HG03060 (cell line): Measurements from ENCODE around the gene CDC20.
"Not testable (repeated sequence)": the region's sequence is repeated elsewhere in the genome, so short reads cannot be mapped to it uniquely, and the experiment has no call there.

ENCODE experiments used
- ATAC-seq: cut with Tn5 transposase; IDR thresholded peaks from one replicate; pipeline ENCODE4 v1.9.1; 2021; ENCODE audit warnings: low read depth, moderate number of reproducible peaks; ENCODE audit not compliant: unreplicated experiment

Gene CDC20

DNA sequence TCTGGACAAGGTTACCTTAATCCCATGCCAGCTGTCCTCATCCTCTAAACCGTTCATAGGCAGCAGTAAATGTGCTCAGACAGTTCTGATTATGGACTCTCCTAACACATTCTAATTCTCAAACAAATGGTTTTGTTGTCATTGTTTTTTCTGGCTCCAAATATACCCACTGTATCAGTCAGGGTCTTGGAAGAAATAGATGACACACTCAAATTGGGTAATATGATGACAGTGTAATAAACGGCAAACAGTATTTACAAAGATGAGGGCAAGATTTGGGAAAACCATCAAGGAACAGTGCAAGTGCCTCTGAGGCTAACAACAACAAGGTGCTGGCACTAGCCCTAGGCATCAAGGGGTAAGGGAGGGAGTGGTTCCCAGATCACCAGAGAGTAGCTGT is 4.3 kb upstream of the CDC20 start:
- no peak for ATAC-seq

DNA sequence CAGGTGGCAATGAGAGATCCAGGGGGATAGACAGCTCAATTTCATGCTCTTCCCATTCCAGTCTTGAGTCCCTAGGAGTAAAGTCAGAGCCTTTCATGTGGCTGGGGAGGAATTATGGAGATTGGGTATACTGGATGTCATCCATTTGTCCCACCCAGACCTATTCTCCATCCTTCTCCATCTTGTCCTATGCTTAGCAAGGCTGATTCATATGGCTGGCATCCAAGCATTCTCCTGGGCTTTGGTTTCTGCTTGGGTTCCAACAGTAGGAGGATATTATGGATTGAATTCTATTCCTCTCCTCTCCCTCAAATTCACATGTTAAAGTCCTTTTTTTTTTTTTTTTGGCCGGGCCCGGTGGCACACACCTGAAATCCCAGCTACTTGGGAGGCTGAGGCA is 3.8 kb upstream of the CDC20 start:
- no peak for ATAC-seq

DNA sequence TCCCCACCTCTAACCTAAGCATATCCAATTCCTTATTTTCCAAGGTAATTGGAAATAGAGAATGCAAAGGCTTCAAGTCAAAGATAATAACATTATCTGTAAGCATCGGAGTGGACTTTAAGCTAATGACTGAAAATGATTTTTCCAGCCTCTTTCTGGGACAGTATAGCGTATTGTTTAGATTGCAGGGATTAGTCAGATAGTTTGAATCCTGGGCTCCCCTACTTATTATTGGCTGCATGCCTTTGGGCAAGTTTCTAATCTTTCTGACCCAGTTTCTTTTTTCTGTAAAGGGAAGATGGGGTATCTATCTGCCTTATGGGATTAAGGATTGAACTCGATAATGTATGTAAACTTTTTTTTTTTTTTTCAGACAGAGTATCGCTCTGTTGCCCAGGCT is 1.5 kb upstream of the CDC20 start:
- ATAC-seq: no peak

DNA sequence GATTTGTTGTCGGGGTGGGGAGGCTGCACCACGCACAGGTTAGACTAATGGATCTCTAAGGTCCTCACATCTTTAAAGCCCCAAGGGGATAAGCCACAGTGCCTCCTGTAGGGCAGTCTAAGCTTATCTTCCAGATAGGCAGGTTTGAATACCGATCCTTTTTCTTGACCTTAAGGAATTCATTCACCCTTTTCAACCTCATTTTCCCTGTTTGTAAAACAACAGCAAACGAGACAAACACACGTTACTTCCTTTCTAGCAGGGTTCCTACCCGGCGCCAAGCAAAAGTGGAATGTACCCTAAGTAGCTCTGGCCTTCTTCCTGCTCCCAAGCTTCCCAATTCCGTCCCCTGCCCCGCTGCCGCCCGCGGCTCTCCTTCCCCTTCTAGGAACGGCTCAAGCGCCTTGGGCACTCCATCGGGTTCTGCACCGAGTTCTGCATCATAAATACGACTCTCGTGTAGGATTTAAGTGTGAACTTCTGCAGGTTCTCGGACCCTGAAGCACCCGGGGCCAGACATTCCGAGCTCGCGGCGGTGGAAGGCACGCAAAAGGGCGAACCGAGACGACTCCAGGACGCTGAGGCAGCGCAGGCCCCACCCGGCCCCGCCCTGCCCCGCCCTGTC is 548 bp upstream of the CDC20 start:
- ATAC-seq: no peak

DNA sequence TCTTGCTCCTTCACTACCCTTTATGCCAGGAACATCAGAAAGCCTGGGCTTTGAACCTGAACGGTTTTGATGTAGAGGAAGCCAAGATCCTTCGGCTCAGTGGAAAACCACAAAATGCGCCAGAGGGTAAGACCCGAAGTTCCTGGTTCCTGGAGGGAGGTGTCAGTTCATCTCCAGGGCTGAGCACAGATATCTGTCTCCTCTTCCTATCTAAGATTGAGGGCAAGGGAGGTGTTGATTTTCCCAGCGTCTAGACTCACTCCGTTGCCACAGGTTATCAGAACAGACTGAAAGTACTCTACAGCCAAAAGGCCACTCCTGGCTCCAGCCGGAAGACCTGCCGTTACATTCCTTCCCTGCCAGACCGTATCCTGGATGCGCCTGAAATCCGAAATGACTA is 915 bp downstream of the CDC20 start:
- no peak for ATAC-seq

DNA sequence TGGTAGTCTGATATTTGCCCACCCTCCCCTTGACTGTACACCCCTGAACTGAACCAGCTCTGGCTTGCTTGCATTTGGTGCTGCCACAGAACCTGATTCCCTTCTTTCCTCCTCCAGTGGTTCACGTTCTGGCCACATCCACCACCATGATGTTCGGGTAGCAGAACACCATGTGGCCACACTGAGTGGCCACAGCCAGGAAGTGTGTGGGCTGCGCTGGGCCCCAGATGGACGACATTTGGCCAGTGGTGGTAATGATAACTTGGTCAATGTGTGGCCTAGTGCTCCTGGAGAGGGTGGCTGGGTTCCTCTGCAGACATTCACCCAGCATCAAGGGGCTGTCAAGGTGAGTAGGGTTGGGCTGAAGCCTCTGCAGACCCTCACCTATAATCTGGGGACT is 1.8 kb downstream of the CDC20 start:
- no peak for ATAC-seq

DNA sequence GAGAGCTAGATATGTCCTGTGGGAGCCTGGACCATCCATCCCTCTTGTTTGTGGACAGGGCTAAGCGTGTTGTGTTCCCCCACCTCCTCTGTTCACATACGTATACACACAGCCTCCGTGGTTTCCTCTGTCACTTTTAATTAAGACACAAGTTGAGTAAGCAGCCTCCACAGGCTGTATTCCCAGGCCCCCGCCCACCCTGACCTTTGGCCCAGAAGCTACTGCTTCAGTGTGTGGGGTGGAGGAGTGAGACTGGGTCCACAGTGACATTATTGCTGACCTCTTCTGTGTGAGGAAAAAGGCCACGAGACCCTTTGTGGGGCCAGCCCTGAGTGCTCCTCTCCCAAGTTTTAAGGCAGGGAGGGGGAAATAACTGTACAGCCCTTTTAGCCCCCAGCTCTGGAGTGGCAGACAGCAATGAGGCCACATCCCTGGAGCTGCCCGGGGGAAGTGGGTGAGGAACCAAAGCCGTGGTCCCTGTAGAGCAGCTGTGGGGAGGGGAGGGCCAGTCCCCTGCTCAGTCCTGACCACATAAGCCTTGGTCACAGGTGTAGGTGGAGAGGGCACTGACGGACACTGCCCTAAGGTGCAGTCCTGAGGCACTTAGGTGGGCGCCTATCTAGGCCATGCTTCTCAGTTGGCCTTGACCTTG is 4.6 kb downstream of the CDC20 start:
- ATAC-seq: no peak

DNA sequence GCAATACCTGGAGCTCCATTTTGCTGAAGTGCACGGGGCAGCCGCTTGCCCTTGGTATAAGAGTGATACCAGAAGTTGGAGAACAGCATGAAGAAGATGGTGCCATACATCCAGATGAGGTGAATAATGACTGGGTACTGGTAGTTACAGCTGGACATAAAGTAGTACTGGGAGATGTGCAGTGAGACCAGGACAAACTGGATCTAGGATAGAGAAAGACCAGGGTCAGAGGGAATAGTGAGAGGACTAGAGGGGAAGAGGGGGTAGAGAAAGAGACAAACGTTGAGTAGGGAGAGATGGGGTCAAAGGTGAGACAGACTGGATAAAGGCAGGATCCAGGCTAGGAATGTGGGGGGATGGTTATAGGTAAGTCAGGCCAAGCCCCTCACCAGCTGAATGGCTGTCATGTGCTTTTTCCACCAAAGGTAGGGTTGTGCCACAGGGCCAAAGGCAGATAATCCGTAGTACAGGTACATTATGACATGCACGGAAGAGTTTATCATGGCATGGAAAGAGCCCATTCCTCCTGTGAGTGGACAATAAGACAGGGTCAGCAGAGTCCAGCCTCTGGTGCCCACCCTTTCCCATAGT is 5.2 kb downstream of the CDC20 start:
- ATAC-seq: no peak

DNA sequence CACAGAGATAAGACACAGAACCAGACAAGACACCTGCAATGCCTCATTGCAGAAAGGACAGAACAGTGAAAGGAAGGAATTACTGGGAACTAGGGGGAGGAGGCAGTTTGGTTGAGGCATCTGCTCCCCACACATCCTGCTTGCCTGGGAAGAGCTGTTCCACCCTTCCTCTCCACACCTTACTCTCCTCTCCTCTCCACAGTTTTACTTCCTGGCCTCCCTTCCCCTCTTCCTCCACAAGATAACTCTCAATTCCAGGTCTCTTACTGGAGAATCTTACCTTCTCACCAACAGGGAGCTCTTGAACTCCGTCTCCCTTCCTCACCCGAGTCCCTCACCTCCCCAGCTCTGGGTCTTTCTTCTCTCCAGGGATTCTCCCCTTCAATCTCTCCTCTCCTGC is 6.9 kb downstream of the CDC20 start:
- no peak for ATAC-seq

DNA sequence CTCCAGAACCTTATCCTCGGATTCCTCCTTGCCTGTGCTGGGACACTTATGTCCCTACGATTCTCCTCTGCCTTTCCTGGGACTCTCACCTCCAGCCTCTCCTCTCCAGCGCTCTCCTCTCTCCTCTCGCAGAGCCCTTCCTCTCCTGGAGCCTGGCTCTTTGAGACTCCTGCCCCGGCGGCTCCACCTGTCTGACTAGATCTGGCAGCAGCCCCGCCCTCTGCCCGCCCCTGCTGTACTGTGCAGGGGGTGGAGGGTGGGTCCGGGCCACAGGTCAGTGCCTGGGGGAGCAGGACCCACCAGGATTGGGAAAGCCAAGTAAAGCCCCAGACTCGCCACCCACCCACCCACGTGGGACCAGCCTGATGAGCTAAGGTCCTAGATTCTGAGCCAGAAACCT is 7.4 kb downstream of the CDC20 start:
- no peak for ATAC-seq

DNA sequence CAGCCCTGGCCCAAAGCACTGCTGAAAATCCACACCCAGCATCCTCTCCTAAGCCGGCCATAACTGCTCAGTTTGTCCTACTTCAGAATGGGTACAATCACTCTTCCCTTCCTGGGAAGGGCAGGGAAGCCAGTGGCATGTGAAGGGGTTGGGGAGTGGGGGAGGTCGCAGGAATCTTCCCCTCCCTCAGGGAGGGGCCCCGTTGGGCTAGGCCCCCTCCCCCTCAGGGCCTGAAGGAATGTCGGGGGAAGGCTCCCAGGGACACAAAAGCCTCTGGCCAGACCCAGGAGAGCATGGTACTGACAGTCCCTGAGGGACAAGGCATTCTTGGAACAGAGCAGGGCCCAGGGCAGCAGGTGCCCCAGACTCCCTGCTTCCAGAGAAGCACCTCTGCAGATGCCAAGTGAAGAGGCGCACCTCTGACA is 7.8 kb downstream of the CDC20 start:
- no peak for ATAC-seq

DNA sequence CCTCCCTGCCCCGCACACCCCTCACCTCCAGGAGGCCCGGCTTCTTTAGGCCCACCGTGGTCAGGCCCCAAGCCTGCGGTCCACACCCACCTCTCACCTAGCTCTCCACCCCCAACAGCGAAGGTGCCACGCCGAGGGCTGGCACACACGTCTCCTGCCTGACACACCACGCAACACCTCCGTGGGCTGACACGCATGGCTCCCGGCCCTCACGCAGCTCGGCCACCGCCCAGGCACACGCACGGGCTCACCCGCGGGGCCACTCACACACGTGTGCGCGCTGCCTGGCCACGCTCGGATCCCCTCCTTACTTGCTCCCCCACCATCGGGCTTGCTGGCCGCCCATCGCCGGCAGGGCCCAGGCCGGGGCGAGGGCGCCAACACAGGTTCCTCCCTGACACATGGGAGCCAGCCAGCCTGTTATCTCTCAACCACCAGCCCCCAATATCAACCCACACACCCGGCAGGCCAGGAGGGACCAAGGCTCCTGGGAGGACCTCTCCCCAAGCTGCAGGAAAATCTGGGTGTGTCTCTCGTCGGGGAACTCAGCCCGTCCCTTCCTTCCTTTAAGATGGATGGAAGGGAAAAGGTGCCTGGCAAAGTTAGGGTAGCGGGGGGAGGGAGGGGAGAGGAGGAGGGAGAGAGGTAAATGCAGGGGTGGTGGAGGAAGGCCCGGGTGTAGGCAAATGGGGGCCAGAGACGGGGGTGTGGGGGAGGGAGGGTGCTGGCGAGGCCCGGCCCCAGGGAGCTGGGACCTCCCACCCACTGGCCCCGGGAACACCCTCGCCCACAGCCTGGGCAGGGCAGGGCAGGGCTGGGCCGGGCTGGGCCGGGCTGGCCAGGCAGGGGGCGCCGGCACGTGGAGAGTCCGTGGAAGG is 8.5 kb downstream of the CDC20 start:
- no peak for ATAC-seq

DNA sequence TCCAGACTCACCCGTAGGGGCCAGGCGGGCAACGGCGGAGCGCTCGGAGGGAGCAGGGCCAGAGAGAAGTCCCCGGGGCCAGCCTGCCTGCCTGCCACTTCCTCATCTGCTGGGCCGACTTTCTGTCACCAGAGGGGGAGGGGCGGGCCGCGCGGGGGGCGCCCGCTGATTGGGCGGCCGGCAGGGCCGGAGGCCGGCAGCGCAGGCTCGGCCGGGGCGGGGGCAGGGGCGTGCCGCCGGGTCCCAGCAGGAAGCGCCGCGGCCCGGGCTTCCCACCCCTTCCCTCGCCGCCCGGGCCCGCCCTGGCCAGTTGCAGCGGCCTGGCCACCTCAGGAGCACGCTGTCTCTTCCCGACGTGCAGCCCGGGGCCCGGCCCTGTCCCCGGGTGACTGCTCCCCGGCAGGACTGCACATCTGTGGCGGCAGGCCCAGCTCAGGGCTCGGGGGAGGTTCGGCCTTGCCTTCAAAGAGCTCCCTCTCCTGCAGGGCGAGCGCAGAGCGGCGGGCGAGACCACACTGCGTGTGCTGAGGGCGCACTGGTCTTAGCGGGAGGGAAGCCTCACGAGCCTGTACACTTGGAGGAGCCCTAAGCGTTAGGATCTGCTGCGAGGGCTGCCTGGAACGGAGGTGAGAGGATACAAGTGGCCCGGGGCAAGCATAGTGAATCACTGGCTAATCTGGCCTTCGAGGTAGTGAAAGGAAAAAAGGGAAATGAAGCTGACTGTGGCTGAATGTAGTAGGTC is 9.3 kb downstream of the CDC20 start, which contains the start of gene ELOVL1:
Gene ELOVL1, minus strand, starts transcription at position 108 of the 742 bp plus-strand sequence. CDS start 2,402 bp downstream, outside the sequence.
- peak; percentile 40 for ATAC-seq

DNA sequence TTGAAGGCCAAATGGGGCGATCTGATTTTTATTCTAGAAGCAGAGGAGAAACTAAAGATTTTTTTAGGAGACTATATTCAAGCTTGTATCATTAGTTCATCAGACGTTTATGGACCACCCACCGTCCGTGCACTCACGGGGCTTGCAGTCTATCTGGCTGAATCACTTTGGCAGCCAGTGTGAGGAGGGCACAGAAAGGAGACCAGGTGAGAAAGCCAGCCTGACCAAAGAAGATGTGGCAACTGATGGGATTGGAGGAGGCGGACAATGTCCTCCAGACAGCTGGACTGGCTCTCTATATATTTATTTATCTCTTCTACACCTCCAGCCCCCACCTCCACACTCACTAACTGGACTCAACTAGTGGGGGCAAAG is 9.9 kb downstream of the CDC20 start:
- ATAC-seq: no peak

DNA sequence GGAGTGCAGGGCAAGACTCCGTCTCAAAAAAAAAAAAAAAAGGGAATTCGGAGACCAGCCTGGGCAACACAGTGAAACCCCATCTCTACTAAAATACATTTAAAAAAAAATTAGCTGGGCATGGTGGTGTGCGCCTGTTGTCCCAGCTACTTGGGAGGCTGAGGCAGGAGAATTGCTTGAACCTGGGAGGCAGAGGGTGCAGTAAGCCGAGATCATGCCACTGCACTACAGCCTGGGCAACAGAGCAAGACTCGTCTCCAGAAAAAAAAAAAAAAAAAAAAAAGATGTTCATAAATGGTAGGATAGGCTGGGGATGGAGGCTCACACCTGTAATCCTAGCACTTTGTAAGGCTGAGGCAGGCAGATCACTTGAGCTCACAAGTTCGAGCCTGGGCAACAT is 11.0 kb downstream of the CDC20 start:
- not testable (repeated sequence) for ATAC-seq

DNA sequence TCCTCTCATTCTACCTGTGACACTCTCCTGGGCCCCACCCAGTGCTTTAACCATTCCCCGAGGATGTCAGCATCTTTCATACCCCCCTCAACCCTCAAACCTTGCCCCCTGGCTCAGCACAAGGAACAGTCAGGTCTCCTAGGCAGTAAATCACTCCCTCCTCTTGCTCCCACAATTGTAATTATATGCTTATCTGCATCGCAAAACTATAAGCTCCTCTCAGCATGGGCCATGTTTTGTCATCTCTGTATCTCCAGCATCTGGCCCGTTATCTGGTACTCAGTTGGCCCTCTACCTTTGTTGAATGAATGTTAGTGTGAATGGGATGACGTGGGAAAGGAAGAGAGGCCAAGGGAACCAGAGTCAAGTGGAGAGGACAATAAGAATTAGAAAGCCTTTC is 11.8 kb downstream of the CDC20 start:
- no peak for ATAC-seq

DNA sequence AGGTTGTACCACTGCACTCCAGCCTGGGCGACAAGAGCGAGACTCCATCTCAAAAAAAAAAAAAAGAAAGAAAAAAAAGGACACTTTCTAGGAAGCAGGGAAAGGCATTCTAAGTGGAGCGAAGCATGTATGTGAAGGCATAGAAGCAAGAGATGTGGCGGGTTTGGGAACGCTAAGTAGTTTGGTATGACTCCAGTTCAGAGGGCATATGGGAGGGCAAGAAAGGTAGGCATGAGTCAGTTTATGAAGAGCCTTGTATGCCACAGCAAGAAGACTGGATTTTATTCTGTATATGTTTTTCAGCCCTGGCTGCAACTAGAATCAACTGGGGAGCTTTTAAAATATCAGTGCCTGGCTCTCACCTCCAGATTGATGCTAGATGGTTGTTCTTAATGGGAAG is 13.4 kb downstream of the CDC20 start:
- no peak for ATAC-seq

DNA sequence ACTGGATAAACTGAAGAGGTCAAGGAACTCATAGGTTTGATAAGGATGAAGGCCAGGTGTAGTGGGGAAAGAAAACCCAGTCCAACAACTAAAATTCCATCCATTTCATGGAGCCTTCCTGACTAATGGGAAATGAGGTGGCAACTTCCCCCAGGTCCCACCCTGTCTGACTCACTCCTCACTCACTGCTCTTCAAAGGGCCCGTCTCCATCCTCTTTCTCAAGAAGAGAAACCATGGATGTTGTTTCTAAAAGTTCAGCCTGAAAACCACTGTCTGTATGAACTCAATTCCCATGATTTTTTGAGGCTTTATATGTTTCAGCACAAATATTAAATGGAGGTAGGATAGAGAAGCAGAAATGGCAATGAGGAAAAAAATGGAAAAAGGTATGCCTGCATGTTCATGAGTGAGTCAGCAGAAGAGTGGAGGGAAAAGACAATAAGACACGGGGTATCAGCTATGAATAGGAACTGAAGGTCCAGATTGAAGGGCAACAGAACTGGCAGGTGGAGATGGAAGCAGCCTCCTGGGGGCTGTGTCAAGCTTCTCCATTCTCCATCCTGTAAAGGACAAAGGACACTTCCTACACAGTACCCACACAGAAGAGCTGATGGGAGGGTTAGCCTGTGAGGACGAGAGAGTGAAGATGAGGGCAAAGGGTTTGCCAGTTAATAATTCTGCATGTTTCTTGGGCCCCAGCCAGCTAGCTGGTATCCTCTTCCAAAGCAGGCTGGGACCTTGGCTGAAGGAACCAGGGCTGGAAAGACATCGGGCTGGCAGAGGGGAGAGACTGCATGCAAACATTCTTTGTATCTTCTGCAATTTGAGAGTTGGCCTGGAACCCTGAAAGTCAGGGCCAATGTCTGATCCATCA is 14.5 kb downstream of the CDC20 start:
- no peak for ATAC-seq

DNA sequence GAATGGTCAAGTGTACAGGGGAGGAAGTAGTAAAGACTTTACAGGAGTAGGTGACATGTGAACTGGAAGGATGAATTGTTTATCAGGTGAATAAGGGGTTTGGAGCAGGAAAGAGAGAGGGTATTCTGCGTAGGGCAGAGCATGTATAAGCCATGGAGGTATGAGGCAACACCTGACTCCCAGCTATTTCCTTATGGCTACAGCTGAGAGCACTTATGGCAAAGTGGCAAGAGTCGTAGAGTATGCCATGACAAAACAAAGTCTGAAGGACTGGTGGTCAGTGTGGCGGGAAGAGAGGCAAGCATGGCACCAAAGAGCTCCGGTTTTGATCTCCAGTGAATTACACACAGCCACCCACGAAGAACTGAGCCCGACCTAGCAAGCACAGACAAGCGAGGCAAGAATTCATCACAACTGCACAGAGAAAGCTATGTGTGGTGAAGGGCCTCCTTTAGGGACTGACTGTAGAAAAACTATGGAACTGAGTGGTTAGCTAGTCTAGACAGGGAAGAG is 18.0 kb downstream of the CDC20 start:
- no peak for ATAC-seq
